ENCODE results near the gene COMMD8.
A peak's percentile ranks its signal among the peaks of the same experiment; 100 is the strongest.

The COMMD8 gene

GRCh38 chr4:47463235-47463956 lies at the start of gene COMMD8:
TSS of gene COMMD8 (minus strand) at chr4:47463702. CDS start at chr4:47463651, 51 bp downstream.
- TF ChIP-seq GATA2 (IDR thresholded peaks at IDR 0.05; ENCODE audit: low read depth, low read length) (peak; percentile 63), GATA3 (IDR thresholded peaks at IDR 0.05; ENCODE audit: low read depth, low read length) (no peak)

- TF ChIP-seq GATA2 (IDR thresholded peaks at IDR 0.05; ENCODE audit: low read depth, low read length) (no peak), GATA3 (IDR thresholded peaks at IDR 0.05; ENCODE audit: low read depth, low read length) (no peak)
Observed at GRCh38 chr4:47510506-47511143, 47.1 kb upstream of the COMMD8 start.

GRCh38 chr4:47505666-47506065 lies 42.2 kb upstream of the COMMD8 start:
- TF ChIP-seq GATA2 (IDR thresholded peaks at IDR 0.05; ENCODE audit: low read depth, low read length) (no peak), GATA3 (IDR thresholded peaks at IDR 0.05; ENCODE audit: low read depth, low read length) (no peak)

DNA sequence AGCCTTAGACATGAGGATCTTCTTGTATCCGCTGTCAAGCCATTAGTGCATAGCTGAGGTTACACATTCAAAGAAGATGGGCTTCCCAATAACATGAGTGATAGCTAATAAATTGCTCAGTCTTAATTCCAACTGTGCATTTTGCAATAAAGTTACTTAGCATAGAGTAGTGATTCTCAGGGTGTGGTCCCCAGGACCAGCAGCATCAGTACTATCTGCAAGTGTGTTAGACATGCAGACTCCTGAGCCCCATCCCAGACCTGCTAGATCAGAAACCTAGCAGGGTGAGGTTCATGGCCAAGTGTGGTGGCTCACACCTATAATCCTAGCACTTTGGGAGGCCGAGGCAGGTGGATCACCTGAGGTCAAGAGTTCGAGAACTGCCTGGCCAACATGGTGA lies 41.6 kb upstream of the COMMD8 start:
- TF ChIP-seq GATA2 (IDR thresholded peaks at IDR 0.05; ENCODE audit: low read depth, low read length), result no peak
- TF ChIP-seq GATA3 (IDR thresholded peaks at IDR 0.05; ENCODE audit: low read depth, low read length), result no peak

DNA sequence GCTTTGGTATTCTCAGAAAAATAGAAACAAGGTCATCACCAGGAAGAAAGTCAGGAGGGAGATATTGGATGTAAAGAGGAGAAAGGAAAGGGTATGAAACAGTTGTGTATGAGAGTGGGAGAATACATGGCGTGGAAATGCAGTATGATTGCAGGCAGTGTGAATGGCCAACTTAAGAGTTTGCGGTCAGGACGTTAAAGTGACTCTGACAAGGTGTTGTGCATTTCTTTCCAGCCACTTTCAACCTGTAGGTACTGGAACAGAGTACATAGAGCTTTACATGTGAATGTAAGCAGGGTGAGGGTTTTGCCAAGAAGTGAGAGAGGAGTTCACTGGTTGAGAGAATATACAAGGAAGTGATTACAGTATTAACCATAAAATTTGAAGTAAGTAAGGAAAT lies 37.3 kb upstream of the COMMD8 start:
- TF ChIP-seq GATA2 (IDR thresholded peaks at IDR 0.05; ENCODE audit: low read depth, low read length) (no peak), GATA3 (IDR thresholded peaks at IDR 0.05; ENCODE audit: low read depth, low read length) (no peak)

DNA sequence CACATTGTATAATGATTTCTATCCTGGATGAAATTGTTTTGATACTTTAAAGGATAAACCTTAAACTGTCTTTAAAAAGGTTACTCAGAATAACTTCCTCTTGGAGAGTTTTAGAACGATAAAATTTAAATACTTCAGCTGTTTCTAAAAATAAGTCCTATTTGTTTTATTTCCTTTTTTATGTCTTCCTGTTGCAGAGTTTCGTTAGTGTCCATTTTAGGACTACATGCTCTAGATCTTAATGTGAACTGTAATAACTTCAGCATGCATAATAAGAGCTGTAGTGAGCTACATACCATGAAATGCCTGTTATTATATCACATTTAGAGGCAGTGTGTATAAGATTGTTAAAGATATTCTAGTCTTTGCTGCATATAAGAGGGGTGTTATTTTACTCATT lies 36.2 kb upstream of the COMMD8 start:
- TF ChIP-seq GATA2 (IDR thresholded peaks at IDR 0.05; ENCODE audit: low read depth, low read length) (no peak), GATA3 (IDR thresholded peaks at IDR 0.05; ENCODE audit: low read depth, low read length) (no peak)

- TF ChIP-seq GATA3 (IDR thresholded peaks at IDR 0.05; ENCODE audit: low read depth, low read length) (no peak), GATA2 (IDR thresholded peaks at IDR 0.05; ENCODE audit: low read depth, low read length) (no peak)
Observed at GRCh38 chr4:47498899-47499298, 35.4 kb upstream of the COMMD8 start.

DNA sequence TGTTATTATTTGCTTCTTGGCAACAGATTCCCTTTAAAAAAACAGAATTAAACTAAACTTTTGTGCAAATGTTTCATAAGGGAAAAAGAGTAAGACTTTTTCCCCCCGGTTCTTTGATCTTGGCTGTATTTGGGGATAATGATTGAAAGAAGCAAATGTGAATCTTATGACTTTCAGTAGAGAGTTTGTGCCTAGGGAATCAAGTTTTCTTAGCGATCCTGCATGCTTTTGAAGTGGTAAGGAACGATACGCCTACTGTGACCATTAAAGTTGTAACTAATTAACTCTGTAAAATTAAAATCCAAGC lies 30.6 kb upstream of the COMMD8 start:
- TF ChIP-seq GATA2 (IDR thresholded peaks at IDR 0.05; ENCODE audit: low read depth, low read length) (no peak), GATA3 (IDR thresholded peaks at IDR 0.05; ENCODE audit: low read depth, low read length) (no peak)

DNA sequence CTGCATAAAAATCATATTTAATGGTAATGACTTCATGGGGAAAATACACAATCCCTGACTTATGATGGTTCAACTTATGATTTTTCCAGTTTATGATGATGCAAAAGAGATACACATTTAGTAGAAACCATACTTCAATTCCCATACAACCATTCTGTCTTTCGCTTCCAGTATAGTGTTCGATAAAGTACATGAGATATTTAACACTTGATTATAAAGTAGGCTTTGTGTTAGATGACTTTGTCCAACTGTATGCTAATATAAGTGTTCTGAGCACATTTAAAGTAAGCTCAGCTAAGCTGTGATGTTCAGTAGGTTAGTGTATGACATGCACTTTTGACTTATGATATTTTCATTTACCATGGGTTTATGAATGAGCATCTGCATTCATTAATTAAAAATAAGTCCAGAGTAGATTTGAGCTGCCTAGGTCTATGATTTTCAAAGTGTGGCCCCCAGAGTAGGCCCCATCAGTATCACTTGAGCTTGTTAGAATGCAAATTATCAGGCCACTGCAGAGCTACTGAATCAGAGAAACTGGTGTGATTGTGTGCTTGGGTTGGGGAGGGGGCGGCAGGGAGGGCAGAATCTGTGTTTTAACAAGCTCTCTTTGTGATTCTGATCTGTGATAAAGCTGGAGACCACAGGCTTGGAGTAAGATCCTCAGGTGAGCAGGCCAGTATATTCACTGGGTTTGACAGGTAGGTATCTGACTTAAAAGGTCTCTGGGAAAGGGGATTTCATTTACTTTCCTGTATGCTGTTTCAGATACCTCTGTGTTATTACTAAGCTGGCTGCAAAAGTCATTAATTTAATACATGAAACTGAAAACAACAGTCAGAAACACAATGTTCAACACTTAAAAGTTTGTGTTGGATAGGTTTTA lies 30.0 kb upstream of the COMMD8 start:
- TF ChIP-seq GATA3 (IDR thresholded peaks at IDR 0.05; ENCODE audit: low read depth, low read length), result no peak
- no peak for TF ChIP-seq GATA2 (IDR thresholded peaks at IDR 0.05; ENCODE audit: low read depth, low read length)

DNA sequence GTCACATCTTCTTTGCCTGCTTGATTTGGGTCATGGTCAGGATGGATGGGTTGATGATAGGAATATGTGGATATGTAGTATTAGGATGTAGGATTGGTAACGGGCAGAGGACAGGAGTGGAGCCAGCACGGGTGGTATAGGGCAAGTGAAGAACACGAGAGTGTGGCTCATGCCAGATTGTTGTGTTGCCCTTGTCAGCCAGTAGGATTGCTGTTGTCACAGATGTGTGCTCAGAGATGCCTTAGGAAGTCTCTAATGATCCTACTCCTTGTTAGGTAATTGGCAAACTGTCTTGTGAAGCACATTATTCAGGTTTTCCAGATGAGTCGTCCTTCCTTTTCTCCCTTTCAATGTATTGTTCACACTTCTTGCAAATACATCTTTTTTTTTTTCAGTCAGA lies 27.0 kb upstream of the COMMD8 start:
- TF ChIP-seq GATA3 (IDR thresholded peaks at IDR 0.05; ENCODE audit: low read depth, low read length) (no peak), GATA2 (IDR thresholded peaks at IDR 0.05; ENCODE audit: low read depth, low read length) (no peak)

- TF ChIP-seq GATA2 (IDR thresholded peaks at IDR 0.05; ENCODE audit: low read depth, low read length), result no peak
Observed at GRCh38 chr4:47488706-47489105, 25.2 kb upstream of the COMMD8 start.

DNA sequence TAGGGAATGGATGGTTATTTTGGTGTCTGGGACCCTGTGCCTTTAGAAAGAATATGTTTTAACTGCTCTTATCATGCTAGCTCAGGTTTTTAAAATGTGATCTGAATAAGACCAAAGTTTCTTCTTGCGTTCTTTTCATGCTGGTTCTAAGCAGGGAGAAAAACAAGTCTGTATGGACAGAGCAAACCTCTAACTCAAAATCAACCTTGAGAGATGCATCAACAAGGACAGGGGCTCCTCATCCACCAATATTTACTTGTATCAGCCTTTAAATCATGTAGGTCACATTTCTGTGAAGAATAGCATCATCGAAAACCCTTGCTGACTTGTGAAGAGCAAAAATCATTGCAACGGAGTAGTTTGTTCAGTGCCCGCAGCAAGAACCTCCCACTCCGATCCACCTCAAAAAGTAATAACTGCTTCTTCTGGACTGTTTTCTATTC lies 22.8 kb upstream of the COMMD8 start:
- TF ChIP-seq GATA3 (IDR thresholded peaks at IDR 0.05; ENCODE audit: low read depth, low read length) (no peak), GATA2 (IDR thresholded peaks at IDR 0.05; ENCODE audit: low read depth, low read length) (no peak)

GRCh38 chr4:47485768-47486167 lies 22.3 kb upstream of the COMMD8 start:
- TF ChIP-seq GATA2 (IDR thresholded peaks at IDR 0.05; ENCODE audit: low read depth, low read length) (no peak), GATA3 (IDR thresholded peaks at IDR 0.05; ENCODE audit: low read depth, low read length) (no peak)

GRCh38 chr4:47485047-47485692 lies 21.7 kb upstream of the COMMD8 start, which contains the start of gene ATP10D:
TSS of gene ATP10D (plus strand) at chr4:47485275. CDS start at chr4:47512541, 27,266 bp downstream.
- no peak for TF ChIP-seq GATA3 (IDR thresholded peaks at IDR 0.05; ENCODE audit: low read depth, low read length)
- TF ChIP-seq GATA2 (IDR thresholded peaks at IDR 0.05; ENCODE audit: low read depth, low read length), result peak; percentile 35; the same call in 1 of the 2 replicates
